ENCODE measurements around the gene CAPN10.

Gene CAPN10

GRCh38 chr2:240589375-240589774 lies 2.8 kb downstream of the CAPN10 start:
- no peak for DNase-seq (ENCODE audit: low read depth)

GRCh38 chr2:240589850-240590525 lies 3.5 kb downstream of the CAPN10 start:
- no peak for DNase-seq (ENCODE audit: low read depth)

- no peak for DNase-seq (ENCODE audit: low read depth)
These were observed 4.2 kb downstream of the CAPN10 start for GRCh38 chr2:240590681-240591111.

GRCh38 chr2:240591226-240591625 lies 4.7 kb downstream of the CAPN10 start:
- no peak for DNase-seq (ENCODE audit: low read depth)

GRCh38 chr2:240591784-240592183 lies 5.2 kb downstream of the CAPN10 start:
- DNase-seq (ENCODE audit: low read depth): no peak

GRCh38 chr2:240593026-240593702 lies 6.6 kb downstream of the CAPN10 start:
- no peak for DNase-seq (ENCODE audit: low read depth)

GRCh38 chr2:240593703-240594451 lies 7.3 kb downstream of the CAPN10 start:
- DNase-seq (ENCODE audit: low read depth): no peak

- no peak for DNase-seq (ENCODE audit: low read depth)
These were observed 8.2 kb downstream of the CAPN10 start for GRCh38 chr2:240594511-240595380.

- peak; percentile 26 for DNase-seq (ENCODE audit: low read depth)
These were observed 9.0 kb downstream of the CAPN10 start for GRCh38 chr2:240595381-240596079.

- no peak for DNase-seq (ENCODE audit: low read depth)
These were observed 9.5 kb downstream of the CAPN10 start for GRCh38 chr2:240596080-240596460.

GRCh38 chr2:240596491-240596931 lies 10.0 kb downstream of the CAPN10 start:
- no peak for DNase-seq (ENCODE audit: low read depth)

- DNase-seq (ENCODE audit: low read depth): no peak
These were observed 10.5 kb downstream of the CAPN10 start for GRCh38 chr2:240597054-240597418.

- no peak for DNase-seq (ENCODE audit: low read depth)
These were observed 11.1 kb downstream of the CAPN10 start for GRCh38 chr2:240597419-240598181.

GRCh38 chr2:240598311-240598911 lies 11.9 kb downstream of the CAPN10 start:
- no peak for DNase-seq (ENCODE audit: low read depth)

- DNase-seq (ENCODE audit: low read depth): no peak
These were observed 12.6 kb downstream of the CAPN10 start for GRCh38 chr2:240599141-240599583.

GRCh38 chr2:240600451-240600961 lies 14.0 kb downstream of the CAPN10 start:
- no peak for DNase-seq (ENCODE audit: low read depth)

GRCh38 chr2:240601061-240601830 lies 14.7 kb downstream of the CAPN10 start:
- no peak for DNase-seq (ENCODE audit: low read depth)

- DNase-seq (ENCODE audit: low read depth): no peak
These were observed 15.3 kb downstream of the CAPN10 start for GRCh38 chr2:240601831-240602160.

Measured in activated T-cell treated with anti-CD3 and anti-CD28 coated beads for 48 hours (primary cell).